ENCODE results near the gene NAA40.

DNA sequence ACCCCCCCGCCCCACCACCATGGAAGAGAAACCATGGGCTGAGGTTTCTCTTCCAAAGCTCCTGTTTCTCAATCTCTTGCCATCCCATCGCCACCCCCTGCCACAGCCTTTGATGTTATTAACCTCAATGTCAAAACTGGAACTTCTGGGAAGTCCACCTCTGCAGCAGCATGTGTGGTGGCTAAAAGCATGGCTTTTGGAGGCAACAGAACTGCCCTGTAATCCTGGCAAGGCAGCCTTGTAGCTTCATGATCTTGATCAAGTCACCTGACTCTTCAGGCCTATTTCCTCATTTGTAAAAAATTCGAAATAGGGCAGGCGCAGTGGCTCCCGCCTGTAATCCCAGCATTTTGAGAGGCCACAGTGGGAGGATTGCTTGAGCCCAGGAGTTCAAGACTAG lies 32.1 kb downstream of the NAA40 start:
- TF ChIP-seq CTCF (IDR thresholded peaks at IDR 0.05) (no peak), POLR2A (IDR thresholded peaks at IDR 0.05) (no peak)

Data from testis (tissue), 2 donors.